ENCODE data around the gene OR56A1. TPM values are rescaled to one million over a fixed set of nuclear protein-coding genes. Genes with fewer than 3 reads are reported as not detected.

The OR56A1 gene
- polyA plus RNA-seq, 1 donor from 2014 or later, result not detected

DNA sequence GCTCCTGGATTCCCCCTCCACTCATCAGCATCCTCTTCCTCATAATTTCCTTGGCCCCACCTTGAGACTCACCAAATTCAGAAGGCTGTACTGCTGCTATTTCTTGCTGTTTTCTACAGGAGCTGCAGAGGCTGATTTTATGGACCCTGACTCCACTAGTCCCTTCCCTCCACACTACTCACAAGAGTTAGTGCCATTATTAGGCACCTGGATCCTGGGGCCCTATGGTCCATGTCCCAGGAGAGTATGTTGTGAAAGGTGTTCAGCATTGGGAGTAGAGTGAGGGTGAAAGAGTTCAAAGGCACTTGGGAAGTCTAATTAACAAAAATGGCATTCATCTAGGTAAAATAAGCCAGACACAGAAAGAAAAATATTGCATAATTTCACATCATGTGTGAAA lies 23.7 kb downstream of the OR56A1 start, which contains the start of gene OR56A4:
Gene OR56A4, minus strand, starts transcription at position 101 of the 400 bp plus-strand sequence. CDS start 3,954 bp downstream, outside the sequence.
- no peaks in the 10 kb centered on the region for H3K9me3 ChIP-seq (ENCODE audit: low read length)
- H3K36me3 ChIP-seq (ENCODE audit: insufficient read depth, low read length), result no peaks in the 10 kb centered on the region
- H3K9me2 ChIP-seq (ENCODE audit: insufficient read depth, low read length), result no peaks in the 10 kb centered on the region
- H3K27me3 ChIP-seq (ENCODE audit: insufficient read depth, low read depth, low read length), result no peaks in the 10 kb centered on the region
- H3K4me3 ChIP-seq (ENCODE audit: low read length), result no peak within 1 kb of the TSS
- no peak for TF ChIP-seq EP300 (conservative IDR thresholded peaks at IDR 0.05; ENCODE audit: poor library complexity, severe bottlenecking)
- TF ChIP-seq POLR2AphosphoS5 (IDR thresholded peaks at IDR 0.05), result no peak
- no peak for TF ChIP-seq SMC3 (conservative IDR thresholded peaks at IDR 0.05; ENCODE audit: poor library complexity)
- TF ChIP-seq, protein P1, sequence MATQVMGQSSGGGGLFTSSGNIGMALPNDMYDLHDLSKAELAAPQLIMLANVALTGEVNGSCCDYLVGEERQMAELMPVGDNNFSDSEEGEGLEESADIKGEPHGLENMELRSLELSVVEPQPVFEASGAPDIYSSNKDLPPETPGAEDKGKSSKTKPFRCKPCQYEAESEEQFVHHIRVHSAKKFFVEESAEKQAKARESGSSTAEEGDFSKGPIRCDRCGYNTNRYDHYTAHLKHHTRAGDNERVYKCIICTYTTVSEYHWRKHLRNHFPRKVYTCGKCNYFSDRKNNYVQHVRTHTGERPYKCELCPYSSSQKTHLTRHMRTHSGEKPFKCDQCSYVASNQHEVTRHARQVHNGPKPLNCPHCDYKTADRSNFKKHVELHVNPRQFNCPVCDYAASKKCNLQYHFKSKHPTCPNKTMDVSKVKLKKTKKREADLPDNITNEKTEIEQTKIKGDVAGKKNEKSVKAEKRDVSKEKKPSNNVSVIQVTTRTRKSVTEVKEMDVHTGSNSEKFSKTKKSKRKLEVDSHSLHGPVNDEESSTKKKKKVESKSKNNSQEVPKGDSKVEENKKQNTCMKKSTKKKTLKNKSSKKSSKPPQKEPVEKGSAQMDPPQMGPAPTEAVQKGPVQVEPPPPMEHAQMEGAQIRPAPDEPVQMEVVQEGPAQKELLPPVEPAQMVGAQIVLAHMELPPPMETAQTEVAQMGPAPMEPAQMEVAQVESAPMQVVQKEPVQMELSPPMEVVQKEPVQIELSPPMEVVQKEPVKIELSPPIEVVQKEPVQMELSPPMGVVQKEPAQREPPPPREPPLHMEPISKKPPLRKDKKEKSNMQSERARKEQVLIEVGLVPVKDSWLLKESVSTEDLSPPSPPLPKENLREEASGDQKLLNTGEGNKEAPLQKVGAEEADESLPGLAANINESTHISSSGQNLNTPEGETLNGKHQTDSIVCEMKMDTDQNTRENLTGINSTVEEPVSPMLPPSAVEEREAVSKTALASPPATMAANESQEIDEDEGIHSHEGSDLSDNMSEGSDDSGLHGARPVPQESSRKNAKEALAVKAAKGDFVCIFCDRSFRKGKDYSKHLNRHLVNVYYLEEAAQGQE (IDR thresholded peaks at IDR 0.05; ENCODE audit: borderline replicate concordance), result no peak
- no peak within 1 kb of the TSS for H3K9ac ChIP-seq (ENCODE audit: low read length)
- H3K79me2 ChIP-seq (replicated peaks; ENCODE audit: insufficient read depth, low read length), result no peaks in the 10 kb centered on the region
- no peak within 1 kb of the TSS for H2AFZ ChIP-seq (ENCODE audit: low read depth, low read length)
- H3K27ac ChIP-seq (ENCODE audit: low read length), result no peak within 1 kb of the TSS
- no peaks in the 10 kb centered on the region for H3F3A ChIP-seq (ENCODE audit: insufficient read depth, low read length, poor library complexity, severe bottlenecking)
- H4K20me1 ChIP-seq (ENCODE audit: insufficient read depth), result no peaks in the 10 kb centered on the region
- no peak within 1 kb of the TSS for H3K4me2 ChIP-seq (ENCODE audit: low read length)

DNA sequence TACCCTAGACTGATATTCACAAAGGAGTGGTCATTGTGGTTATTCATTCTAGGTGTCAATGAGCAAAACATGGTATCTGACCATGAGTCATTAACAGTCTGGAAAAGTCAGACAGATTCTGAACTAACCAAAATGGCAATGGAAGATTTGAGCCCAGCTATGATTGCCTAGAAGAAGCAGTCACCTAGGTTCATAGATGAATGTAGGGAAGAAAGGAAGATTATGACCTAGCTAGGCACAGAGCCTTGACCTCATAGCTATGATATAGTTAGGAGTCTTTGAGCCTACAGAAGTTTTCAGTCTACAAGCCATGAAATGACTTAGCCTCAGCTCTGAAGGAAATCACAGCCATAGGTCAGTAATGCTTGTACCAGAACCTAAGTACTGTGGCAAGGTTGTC lies 24.2 kb downstream of the OR56A1 start:
- Histone ChIP-seq H3K4me2 (ENCODE audit: low read length) (no peak overlapping the region), H2AFZ (ENCODE audit: low read depth, low read length) (no peak overlapping the region), H3K27ac (ENCODE audit: low read length) (no peak overlapping the region), H3K79me2 (replicated peaks; ENCODE audit: insufficient read depth, low read length) (no peaks in the 10 kb centered on the region), H3K4me3 (ENCODE audit: low read length) (no peak overlapping the region), H3F3A (ENCODE audit: insufficient read depth, low read length, poor library complexity, severe bottlenecking) (no peaks in the 10 kb centered on the region), H3K9me2 (ENCODE audit: insufficient read depth, low read length) (no peaks in the 10 kb centered on the region), H3K9me3 (ENCODE audit: low read length) (no peaks in the 10 kb centered on the region), H4K20me1 (ENCODE audit: insufficient read depth) (no peaks in the 10 kb centered on the region), H3K27me3 (ENCODE audit: insufficient read depth, low read depth, low read length) (no peaks in the 10 kb centered on the region), H3K9ac (ENCODE audit: low read length) (no peak overlapping the region), H3K36me3 (ENCODE audit: insufficient read depth, low read length) (no peaks in the 10 kb centered on the region)
- no peak for TF ChIP-seq EP300 (conservative IDR thresholded peaks at IDR 0.05; ENCODE audit: poor library complexity, severe bottlenecking)
- TF ChIP-seq MXI1 (conservative IDR thresholded peaks at IDR 0.05; ENCODE audit: poor library complexity, severe bottlenecking), result no peak
- TF ChIP-seq POLR2AphosphoS5 (IDR thresholded peaks at IDR 0.05), result no peak
- TF ChIP-seq EZH2 (IDR thresholded peaks at IDR 0.05; ENCODE audit: borderline replicate concordance, insufficient read depth, low read length, poor library complexity, severe bottlenecking), result no peak
- TF ChIP-seq, protein P2, sequence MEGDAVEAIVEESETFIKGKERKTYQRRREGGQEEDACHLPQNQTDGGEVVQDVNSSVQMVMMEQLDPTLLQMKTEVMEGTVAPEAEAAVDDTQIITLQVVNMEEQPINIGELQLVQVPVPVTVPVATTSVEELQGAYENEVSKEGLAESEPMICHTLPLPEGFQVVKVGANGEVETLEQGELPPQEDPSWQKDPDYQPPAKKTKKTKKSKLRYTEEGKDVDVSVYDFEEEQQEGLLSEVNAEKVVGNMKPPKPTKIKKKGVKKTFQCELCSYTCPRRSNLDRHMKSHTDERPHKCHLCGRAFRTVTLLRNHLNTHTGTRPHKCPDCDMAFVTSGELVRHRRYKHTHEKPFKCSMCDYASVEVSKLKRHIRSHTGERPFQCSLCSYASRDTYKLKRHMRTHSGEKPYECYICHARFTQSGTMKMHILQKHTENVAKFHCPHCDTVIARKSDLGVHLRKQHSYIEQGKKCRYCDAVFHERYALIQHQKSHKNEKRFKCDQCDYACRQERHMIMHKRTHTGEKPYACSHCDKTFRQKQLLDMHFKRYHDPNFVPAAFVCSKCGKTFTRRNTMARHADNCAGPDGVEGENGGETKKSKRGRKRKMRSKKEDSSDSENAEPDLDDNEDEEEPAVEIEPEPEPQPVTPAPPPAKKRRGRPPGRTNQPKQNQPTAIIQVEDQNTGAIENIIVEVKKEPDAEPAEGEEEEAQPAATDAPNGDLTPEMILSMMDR (IDR thresholded peaks at IDR 0.05; ENCODE audit: poor library complexity, severe bottlenecking), result no peak
- TF ChIP-seq RAD21 (conservative IDR thresholded peaks at IDR 0.05), result no peak
- TF ChIP-seq SMC3 (conservative IDR thresholded peaks at IDR 0.05; ENCODE audit: poor library complexity), result no peak
- TF ChIP-seq TAF1 (IDR thresholded peaks at IDR 0.05; ENCODE audit: low read depth), result no peak
- TF ChIP-seq, protein P1 (IDR thresholded peaks at IDR 0.05; ENCODE audit: borderline replicate concordance), result no peak

Measured in neural cell (in vitro differentiated cells).